C4-2B (cell line): ENCODE results near the gene MAP2K3.

Experiments
- CTCF ChIP-seq: fragments of 450-650 bp; conservative IDR thresholded peaks from 2 replicates; pipeline ENCODE4 v1.5.1; 2017; ENCODE audit warnings: mild to moderate bottlenecking
- ZFX ChIP-seq: fragments of 450-650 bp; IDR thresholded peaks from 2 replicates; pipeline ENCODE4 v1.6.1; 2017

DNA sequence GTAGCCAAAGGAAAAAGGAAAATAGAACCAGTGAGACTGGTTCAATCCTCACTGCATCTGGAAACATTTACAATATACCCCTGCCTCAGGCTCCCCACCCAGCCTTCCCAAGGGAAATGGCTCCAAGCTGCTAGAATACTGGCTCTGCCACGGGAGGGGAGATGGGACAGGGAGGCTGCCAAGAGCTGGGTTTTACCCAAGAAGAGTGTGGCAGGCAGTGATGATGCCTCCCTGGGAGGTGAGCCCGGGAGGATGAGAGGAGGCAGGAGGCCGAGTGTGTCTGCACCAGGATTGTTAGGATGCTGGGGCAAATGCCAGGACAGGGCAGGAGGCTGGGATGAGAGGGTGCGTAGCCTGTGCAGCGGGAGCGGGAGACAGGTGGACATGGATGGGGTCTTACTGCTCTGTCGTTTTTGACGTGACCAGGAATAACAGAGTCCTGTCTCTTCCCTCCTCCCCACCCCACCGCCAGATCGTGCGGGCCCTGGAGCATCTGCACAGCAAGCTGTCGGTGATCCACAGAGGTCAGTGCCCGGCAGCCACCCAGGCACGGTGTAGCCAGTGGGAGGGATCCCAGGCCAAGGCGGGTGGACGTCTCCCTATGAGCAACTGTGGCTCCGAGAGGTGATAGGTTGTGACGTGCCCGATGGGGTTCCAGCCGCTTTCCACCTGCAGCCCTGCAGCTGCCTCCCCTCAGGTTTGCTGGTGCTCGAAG lies 18.4 kb downstream of the MAP2K3 start:
- no peak for TF ChIP-seq CTCF
- no peak for TF ChIP-seq ZFX
